IPS-NIHi7 (cell line): ENCODE measurements around the gene FAR1.

Experiments
- DNase-seq: peaks from one replicate; pipeline ENCODE4 v3.0.0; 2012; ENCODE audit warnings: mixed read lengths; ENCODE audit errors: extremely low spot score

The FAR1 gene

GRCh38 chr11:13776134-13776815 is 107.8 kb downstream of the FAR1 start:
- DNase-seq, result no peak

GRCh38 chr11:13777341-13777985 is 109.0 kb downstream of the FAR1 start:
- DNase-seq, result no peak

GRCh38 chr11:13778345-13778744 is 109.9 kb downstream of the FAR1 start:
- DNase-seq, result no peak

GRCh38 chr11:13781153-13781552 is 112.7 kb downstream of the FAR1 start:
- DNase-seq, result no peak
